ENCODE results near the gene PTPN3. TPM values are rescaled to one million over a fixed set of nuclear protein-coding genes. Genes with fewer than 3 reads are reported as not detected.

PTPN3 gene
- total RNA-seq, 2 donors from 2014 or later, result 23.6 to 26.7 TPM

DNA sequence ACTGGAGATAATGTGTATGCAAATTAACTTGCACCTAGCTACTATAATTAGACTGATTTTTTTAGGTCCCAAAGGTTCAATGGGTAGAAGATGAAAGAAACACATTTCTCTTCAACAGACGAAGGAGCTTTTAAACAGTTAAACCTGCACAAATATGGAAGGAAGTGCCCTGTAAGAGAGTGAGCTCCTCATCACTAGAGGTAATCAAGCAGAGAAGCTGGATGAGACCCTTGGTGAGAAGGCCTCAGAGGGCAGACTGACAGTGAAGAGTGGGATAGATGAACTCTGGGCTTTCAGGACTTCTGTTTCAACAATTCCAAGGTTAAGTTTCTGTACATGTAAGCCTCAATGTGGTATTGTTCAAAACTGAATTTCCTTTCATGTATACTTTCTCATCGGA lies 23.2 kb downstream of the PTPN3 start:
- Histone ChIP-seq H3K9ac (ENCODE audit: low read depth in 2 of 2, low read length in 2 of 2) (no peak overlapping the region), H3K9me3 (no peaks in the 10 kb centered on the region), H3K27ac (no peak overlapping the region), H3K4me3 (no peak overlapping the region), H3K36me3 (no peaks in the 10 kb centered on the region), H3K4me1 (peaks cover 6% of the 10 kb centered on the region), H3K27me3 (no peaks in the 10 kb centered on the region)
- intact Hi-C loops (cut with DNase I), result no loop called here
- TF ChIP-seq, protein P1, sequence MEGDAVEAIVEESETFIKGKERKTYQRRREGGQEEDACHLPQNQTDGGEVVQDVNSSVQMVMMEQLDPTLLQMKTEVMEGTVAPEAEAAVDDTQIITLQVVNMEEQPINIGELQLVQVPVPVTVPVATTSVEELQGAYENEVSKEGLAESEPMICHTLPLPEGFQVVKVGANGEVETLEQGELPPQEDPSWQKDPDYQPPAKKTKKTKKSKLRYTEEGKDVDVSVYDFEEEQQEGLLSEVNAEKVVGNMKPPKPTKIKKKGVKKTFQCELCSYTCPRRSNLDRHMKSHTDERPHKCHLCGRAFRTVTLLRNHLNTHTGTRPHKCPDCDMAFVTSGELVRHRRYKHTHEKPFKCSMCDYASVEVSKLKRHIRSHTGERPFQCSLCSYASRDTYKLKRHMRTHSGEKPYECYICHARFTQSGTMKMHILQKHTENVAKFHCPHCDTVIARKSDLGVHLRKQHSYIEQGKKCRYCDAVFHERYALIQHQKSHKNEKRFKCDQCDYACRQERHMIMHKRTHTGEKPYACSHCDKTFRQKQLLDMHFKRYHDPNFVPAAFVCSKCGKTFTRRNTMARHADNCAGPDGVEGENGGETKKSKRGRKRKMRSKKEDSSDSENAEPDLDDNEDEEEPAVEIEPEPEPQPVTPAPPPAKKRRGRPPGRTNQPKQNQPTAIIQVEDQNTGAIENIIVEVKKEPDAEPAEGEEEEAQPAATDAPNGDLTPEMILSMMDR (IDR thresholded peaks at IDR 0.05), result no peak
- no peak for DNase-seq

GRCh38 chr9:109474170-109474569 lies 23.9 kb downstream of the PTPN3 start:
- Histone ChIP-seq H3K4me1 (peaks cover 6% of the 10 kb centered on the region), H3K27ac (no peak overlapping the region)
- intact Hi-C loops (cut with DNase I), result no loop called here

GRCh38 chr9:109473329-109473728 lies 24.8 kb downstream of the PTPN3 start:
- DNase-seq, result no peak
- TF ChIP-seq, protein P1 (IDR thresholded peaks at IDR 0.05), result no peak
- Histone ChIP-seq H3K9me3 (no peaks in the 10 kb centered on the region), H3K27me3 (no peaks in the 10 kb centered on the region), H3K4me1 (peaks cover 6% of the 10 kb centered on the region), H3K27ac (no peak overlapping the region), H3K36me3 (no peaks in the 10 kb centered on the region), H3K4me3 (no peak overlapping the region), H3K9ac (ENCODE audit: low read depth in 2 of 2, low read length in 2 of 2) (no peak overlapping the region)
- intact Hi-C loops (cut with DNase I), result no loop called here

More at GRCh38 chr9:109474170-109474569, 23.9 kb downstream of the PTPN3 start:
- DNase-seq, result no peak
- no peaks in the 10 kb centered on the region for H3K27me3 ChIP-seq
- no peak overlapping the region for H3K9ac ChIP-seq (ENCODE audit: low read depth in 2 of 2, low read length in 2 of 2)
- H3K36me3 ChIP-seq, result no peaks in the 10 kb centered on the region
- TF ChIP-seq, protein P1 (IDR thresholded peaks at IDR 0.05), result no peak
- no peak overlapping the region for H3K4me3 ChIP-seq
- no peaks in the 10 kb centered on the region for H3K9me3 ChIP-seq

- Histone ChIP-seq H3K36me3 (no peaks in the 10 kb centered on the region), H3K9me3 (no peaks in the 10 kb centered on the region), H3K4me3 (no peak overlapping the region), H3K27me3 (no peaks in the 10 kb centered on the region), H3K4me1 (peaks cover 6% of the 10 kb centered on the region), H3K9ac (ENCODE audit: low read depth in 2 of 2, low read length in 2 of 2) (no peak overlapping the region), H3K27ac (no peak overlapping the region)
- TF ChIP-seq, protein P1 (IDR thresholded peaks at IDR 0.05), result no peak
- intact Hi-C loops (cut with DNase I), result no loop called here
- DNase-seq, result no peak
These were observed 26.4 kb downstream of the PTPN3 start for GRCh38 chr9:109471475-109472393.

DNA sequence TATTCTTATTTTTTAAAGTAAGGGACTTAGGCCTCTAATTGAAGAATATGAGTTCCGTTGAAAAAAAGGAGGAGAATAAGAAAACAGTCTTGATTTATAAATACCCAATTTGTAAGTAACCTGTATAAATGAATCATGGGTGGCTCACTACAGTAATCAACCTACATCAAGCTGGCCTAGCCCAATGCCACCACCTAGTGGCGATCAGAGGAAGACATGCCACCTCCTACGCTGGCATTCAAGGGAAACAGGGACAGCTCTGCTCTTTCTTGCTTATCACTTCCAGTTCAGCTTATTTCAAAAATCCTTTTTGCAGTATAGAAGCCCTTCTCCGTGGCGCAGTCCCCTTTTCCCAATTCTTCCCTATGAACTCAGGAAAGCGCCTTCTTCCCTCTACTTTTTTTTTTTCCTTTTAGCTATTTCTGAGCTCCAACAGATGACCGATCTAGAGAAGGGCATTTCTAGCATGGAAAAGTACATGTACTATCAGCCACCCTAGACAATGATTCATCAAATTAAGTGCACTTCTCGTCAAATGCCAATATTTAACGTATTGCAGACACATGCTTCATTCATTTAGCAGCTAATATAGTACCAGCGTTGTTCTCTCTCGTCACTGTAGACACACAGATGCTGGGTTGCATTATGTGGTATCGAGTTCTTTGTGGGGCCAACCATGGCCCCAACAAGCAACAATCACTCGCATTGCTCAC lies 28.3 kb downstream of the PTPN3 start:
- peak; percentile 75 for DNase-seq
- Histone ChIP-seq H3K36me3 (no peaks in the 10 kb centered on the region), H3K27me3 (no peaks in the 10 kb centered on the region), H3K4me1 (no peaks in the 10 kb centered on the region), H3K27ac (no peak overlapping the region), H3K9me3 (no peaks in the 10 kb centered on the region), H3K4me3 (no peak overlapping the region), H3K9ac (ENCODE audit: low read depth in 2 of 2, low read length in 2 of 2) (no peak overlapping the region)
- intact Hi-C loops (cut with DNase I), result no loop called here
- TF ChIP-seq, protein P1 (IDR thresholded peaks at IDR 0.05), result peak; percentile 90

Measured in colonic mucosa (tissue), 4 donors.